ENCODE results near the gene TSPAN11.

TSPAN11 gene

DNA sequence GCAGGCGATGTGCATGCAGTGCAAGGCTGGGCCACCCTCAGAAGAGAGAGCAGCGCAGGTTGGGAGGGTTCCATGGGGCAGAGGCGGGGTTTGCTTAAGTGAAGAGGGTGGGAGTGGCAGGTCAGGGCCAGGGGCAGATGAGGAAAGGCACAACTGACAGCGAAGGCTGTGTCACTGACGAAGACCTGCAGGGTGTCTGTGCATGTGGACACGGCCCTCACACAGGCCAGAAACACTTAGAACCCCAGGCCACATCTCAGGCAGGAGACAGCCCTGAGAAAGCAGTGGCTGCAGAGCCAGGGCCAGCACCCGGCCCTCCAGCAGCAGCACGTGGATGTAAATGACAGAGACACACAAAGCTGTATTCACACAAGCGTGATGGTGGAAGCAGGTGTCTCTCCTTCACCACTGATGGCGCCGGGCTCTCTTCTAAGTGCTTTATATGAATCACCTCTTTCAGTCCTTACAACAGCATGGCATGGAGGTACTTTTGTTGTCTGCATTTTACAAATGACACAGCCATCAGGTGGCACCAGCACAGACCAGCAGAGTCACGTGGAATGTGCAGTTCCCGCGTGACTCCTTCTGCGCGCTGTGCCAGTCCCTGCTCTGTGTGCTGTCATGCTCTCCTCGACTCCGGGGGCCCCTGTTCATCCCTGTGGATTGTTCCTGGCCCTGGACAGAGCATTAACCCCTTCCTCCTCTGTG is 54.6 kb downstream of the TSPAN11 start:
- TF ChIP-seq, protein P1, sequence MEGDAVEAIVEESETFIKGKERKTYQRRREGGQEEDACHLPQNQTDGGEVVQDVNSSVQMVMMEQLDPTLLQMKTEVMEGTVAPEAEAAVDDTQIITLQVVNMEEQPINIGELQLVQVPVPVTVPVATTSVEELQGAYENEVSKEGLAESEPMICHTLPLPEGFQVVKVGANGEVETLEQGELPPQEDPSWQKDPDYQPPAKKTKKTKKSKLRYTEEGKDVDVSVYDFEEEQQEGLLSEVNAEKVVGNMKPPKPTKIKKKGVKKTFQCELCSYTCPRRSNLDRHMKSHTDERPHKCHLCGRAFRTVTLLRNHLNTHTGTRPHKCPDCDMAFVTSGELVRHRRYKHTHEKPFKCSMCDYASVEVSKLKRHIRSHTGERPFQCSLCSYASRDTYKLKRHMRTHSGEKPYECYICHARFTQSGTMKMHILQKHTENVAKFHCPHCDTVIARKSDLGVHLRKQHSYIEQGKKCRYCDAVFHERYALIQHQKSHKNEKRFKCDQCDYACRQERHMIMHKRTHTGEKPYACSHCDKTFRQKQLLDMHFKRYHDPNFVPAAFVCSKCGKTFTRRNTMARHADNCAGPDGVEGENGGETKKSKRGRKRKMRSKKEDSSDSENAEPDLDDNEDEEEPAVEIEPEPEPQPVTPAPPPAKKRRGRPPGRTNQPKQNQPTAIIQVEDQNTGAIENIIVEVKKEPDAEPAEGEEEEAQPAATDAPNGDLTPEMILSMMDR (IDR thresholded peaks at IDR 0.05; ENCODE audit: low read depth, low read length): no peak
- no peak for DNase-seq (ENCODE audit: extremely low read depth, low read depth)

DNA sequence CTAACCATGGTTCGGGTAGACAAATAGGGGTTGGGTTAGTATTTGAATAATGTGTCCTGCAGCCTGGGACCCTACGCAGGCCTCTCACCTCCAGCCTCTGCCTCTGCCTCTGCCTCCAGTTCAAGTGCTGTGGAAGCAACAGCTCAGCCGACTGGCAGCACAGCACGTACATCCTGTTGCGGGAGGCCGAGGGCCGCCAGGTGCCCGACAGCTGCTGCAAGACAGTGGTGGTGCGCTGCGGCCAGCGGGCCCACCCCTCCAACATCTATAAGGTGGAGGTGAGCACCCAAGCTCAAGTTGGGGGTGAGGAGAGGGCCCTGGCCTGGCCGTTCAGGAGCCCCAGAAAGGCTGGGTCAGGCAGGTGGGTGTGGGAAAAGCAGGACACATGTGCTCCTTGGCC is 55.9 kb downstream of the TSPAN11 start:
- TF ChIP-seq, protein P1 (IDR thresholded peaks at IDR 0.05; ENCODE audit: low read depth, low read length): no peak
- no peak for DNase-seq (ENCODE audit: extremely low read depth, low read depth)

DNA sequence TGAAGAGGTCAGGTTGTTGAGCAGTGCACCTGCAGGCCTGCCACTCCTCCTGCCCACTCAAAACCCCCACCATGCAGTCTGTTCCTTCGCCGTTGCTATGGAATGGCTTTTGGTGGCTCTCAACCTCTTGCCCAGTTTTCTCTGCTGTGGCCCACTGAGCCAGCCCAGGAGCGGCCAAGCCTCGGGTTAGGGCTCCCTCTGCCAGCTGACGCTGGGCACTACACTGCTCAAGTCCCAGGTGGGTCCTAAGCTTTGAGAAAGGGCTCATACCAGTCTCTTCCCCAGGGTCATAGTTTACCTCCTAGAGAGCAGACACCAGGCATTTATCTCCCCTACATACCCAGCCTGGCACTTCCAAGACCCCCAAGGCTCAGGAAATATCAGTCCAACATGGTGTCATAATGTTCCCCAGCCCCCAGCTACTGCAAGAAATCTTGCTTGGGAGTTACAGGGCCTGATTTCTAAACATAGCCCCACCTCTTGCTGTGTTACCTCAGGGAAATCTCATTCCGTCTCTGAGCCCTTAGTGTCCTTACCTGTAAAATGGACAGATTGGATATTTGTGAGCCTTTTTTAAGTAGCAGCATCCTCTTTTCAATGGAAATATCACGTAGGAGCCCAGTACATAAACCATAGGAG is 59.4 kb downstream of the TSPAN11 start:
- DNase-seq (ENCODE audit: extremely low read depth, low read depth): no peak
- TF ChIP-seq, protein P1 (IDR thresholded peaks at IDR 0.05; ENCODE audit: low read depth, low read length): peak; percentile 96

DNA sequence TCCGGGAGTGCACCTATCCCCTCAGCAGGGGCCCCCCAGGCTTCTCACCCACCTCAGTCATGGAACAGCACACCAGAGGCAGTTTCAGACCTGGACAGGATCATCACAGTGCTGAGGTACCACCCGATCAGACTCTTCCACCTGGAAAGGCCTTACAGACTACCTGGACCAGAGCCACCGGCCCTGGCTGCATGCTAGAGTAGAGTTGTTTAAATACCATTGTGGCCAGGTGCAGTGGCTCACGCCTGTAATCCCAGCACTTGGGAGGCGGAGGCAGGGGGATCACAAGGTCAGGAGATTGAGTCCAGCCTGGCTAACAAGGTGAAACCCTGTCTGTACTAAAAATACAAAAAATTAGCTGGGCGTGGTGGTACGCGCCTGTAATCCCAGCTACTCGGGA is 61.5 kb downstream of the TSPAN11 start:
- TF ChIP-seq, protein P1 (IDR thresholded peaks at IDR 0.05; ENCODE audit: low read depth, low read length): no peak
- DNase-seq (ENCODE audit: extremely low read depth, low read depth): no peak

DNA sequence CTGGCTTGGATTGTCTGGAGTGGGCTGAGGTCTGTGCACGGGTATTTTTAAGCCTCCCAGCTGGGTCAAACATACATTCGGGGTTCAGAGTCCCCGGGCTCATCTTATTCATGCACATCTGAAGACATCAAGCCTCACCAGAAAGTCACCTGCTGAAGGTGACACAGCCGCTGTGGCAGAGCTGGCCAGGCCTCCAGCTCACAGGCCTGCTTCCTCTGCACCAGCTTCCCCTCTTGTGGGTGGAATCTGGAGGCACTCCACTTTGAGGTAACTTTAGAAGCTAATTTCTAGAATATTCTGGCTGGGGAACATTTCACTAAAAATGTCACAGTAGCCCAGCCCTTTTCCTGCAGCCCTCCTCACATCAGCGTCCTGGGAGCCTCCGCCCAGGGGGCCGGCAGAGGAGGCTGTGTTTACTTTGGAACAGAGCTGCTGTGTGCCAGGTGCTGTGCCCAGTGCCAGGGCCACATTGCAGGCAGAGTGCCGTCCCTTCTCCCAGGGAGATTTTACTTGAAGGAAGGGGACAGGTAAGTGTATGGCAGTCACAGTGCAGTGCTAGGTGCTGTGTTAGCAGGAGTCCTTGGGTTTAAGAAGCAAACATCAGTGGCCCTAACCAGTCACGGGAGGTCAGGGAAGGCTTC is 62.2 kb downstream of the TSPAN11 start:
- no peak for DNase-seq (ENCODE audit: extremely low read depth, low read depth)
- TF ChIP-seq, protein P1 (IDR thresholded peaks at IDR 0.05; ENCODE audit: low read depth, low read length): no peak

DNA sequence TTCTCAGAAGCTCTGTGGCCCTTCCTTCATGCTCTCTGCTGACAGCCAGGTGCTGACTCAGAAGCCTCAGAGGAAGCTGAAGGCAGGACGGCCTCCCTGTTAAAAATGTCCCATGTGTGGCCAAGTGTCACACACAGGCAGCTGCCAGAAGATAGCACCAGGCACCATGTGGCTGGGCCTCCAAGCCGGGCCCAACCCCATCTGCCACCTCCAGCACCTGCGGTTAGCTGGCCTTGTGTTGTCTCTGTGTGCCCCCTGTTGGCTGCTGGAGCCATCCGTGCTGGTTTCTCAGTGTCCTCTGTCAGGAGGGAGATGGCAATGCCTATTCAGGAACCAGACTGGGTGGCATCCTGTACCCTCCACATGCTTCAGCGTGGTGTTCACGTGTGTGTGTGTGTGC is 63.2 kb downstream of the TSPAN11 start:
- TF ChIP-seq, protein P1 (IDR thresholded peaks at IDR 0.05; ENCODE audit: low read depth, low read length): peak; percentile 34
- no peak for DNase-seq (ENCODE audit: extremely low read depth, low read depth)

DNA sequence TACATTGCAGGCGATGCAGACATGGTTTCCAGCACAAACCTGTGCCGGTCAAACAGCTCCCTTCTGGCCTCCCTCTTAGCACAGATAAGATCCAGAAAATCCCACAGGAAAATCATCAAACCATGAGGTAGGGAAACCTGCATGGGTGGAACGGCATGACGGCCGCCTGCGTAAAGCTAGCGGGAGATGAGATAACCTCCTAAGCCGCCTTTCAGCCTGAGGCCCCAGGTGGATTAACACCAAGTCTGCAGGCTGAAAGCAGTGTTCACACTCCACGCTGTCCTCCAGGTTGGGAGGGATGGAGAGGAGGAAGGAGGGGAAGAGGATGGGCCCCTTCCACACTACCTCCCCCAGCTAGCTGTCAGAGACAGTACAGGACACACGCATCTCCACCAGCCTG is 63.8 kb downstream of the TSPAN11 start:
- TF ChIP-seq, protein P1 (IDR thresholded peaks at IDR 0.05; ENCODE audit: low read depth, low read length): no peak

More for the DNA sequence above, 63.8 kb downstream of the TSPAN11 start:
- DNase-seq (ENCODE audit: extremely low read depth, low read depth): no peak

Measured in AG09319 (cell line).